Measurements from ENCODE around the gene OTOS. TPM values are rescaled to one million over a fixed set of nuclear protein-coding genes. Genes with fewer than 3 reads are reported as not detected.

The OTOS gene
- total and polyA plus RNA-seq, 7 donors, result not detected

GRCh38 chr2:240095556-240096523 lies 44.6 kb downstream of the OTOS start:
- Histone ChIP-seq H3K4me3 (no peak overlapping the region), H3K4me1 (no peaks in the 10 kb centered on the region), H3K27me3 (peaks cover 13 to 75% (median 29%) of the 10 kb centered on the region in 3 donors), H3K27ac (no peak overlapping the region), H3K36me3 (no peaks in the 10 kb centered on the region), H3K9me3 (peaks cover 0 to 6% (median 2%) of the 10 kb centered on the region in 4 donors)
- 7 to 14% methylated on average over 43 of the region's 43 CpGs for WGBS, 2 donors
- intact Hi-C loops (cut with DNase I), result no loop called here
- DNase-seq, result no peak
- TF ChIP-seq, protein P1, sequence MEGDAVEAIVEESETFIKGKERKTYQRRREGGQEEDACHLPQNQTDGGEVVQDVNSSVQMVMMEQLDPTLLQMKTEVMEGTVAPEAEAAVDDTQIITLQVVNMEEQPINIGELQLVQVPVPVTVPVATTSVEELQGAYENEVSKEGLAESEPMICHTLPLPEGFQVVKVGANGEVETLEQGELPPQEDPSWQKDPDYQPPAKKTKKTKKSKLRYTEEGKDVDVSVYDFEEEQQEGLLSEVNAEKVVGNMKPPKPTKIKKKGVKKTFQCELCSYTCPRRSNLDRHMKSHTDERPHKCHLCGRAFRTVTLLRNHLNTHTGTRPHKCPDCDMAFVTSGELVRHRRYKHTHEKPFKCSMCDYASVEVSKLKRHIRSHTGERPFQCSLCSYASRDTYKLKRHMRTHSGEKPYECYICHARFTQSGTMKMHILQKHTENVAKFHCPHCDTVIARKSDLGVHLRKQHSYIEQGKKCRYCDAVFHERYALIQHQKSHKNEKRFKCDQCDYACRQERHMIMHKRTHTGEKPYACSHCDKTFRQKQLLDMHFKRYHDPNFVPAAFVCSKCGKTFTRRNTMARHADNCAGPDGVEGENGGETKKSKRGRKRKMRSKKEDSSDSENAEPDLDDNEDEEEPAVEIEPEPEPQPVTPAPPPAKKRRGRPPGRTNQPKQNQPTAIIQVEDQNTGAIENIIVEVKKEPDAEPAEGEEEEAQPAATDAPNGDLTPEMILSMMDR (IDR thresholded peaks at IDR 0.05), result no peak
- TF ChIP-seq EP300 (IDR thresholded peaks at IDR 0.05) (no peak), POLR2A (IDR thresholded peaks at IDR 0.05) (no peak), POLR2AphosphoS5 (IDR thresholded peaks at IDR 0.05) (no peak)

DNA sequence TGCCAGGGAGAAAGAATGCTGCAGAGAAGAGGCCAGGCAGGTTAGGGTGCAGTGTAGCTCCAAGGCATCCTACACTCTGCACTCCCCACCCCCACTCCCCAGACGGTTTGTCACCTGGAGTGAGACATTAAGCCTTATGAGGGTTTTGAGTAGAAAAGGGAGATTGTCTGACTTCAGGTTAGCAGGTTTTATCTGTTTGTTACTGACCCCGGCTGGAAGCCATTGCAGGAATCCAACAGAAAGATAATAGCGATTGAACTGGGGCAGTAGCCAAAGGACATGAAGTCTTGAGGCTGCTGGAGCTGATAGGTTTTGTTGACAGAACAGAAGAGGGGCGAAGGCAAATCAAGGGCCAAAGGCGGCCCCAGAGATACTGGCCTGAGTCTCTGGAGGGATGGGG lies 51.2 kb downstream of the OTOS start:
- H3K27ac ChIP-seq, result no peak overlapping the region
- H3K4me1 ChIP-seq, result no peaks in the 10 kb centered on the region
- WGBS, 2 donors, result 41 to 66% methylated on average over 5 of the region's 5 CpGs
- no peaks in the 10 kb centered on the region for H3K36me3 ChIP-seq
- peaks cover 3 to 22% (median 8%) of the 10 kb centered on the region in 4 donors for H3K9me3 ChIP-seq
- peaks cover 0 to 24% (median 7%) of the 10 kb centered on the region in 3 donors for H3K27me3 ChIP-seq
- intact Hi-C loops (cut with DNase I), result no loop called here
- no peak for DNase-seq
- no peak overlapping the region for H3K4me3 ChIP-seq
- no peak for TF ChIP-seq EP300 (IDR thresholded peaks at IDR 0.05)

Other genes starting within 250 kb of the OTOS start
- gene NDUFA10, start 115.3 kb downstream of the OTOS start, total RNA-seq, result 100 to 1,000 TPM in 1 of 4 donors, 10 to 100 TPM in 3; 49.6 to 110 (median 63.1) TPM
- gene NDUFA10, start 115.3 kb downstream of the OTOS start, polyA plus RNA-seq, result 100 to 1,000 TPM; 116 to 162 (median 151) TPM
- gene OR6B2, start 110.2 kb downstream of the OTOS start, total RNA-seq, result not detected
- not detected for gene OR6B2, start 110.2 kb downstream of the OTOS start, polyA plus RNA-seq
- not detected for gene OR6B3, start 87.1 kb downstream of the OTOS start, total RNA-seq
- not detected for gene OR6B3, start 87.1 kb downstream of the OTOS start, polyA plus RNA-seq
- 100 to 1,000 TPM; 235 to 376 (median 317) TPM for gene COPS9, start 4.4 kb downstream of the OTOS start, total RNA-seq
- 100 to 1,000 TPM; 238 to 458 (median 422) TPM for gene COPS9, start 4.4 kb downstream of the OTOS start, polyA plus RNA-seq